Upper lobe of left lung (tissue), 4 donors: ENCODE measurements around the gene EGFR.

Source experiments
- CTCF ChIP-seq, 6 experiments: fragments of 450-650 bp in 4 of 6; fragments of 200-600 bp in 2 of 6; sonication (generic) in 2 of 6; IDR thresholded peaks; one replicate each; pipeline ENCODE4 v1.5.1; 2016 to 2019; ENCODE audit warnings: antibody characterized with exemption in 6 of 6
- POLR2A ChIP-seq, 4 donors: fragments of 450-650 bp; IDR thresholded peaks; one replicate each; pipeline ENCODE4 v1.5.1; 2016 to 2017; ENCODE audit warnings: antibody characterized with exemption in 4 of 4, mild to moderate bottlenecking in 2 of 4

GRCh38 chr7:55145606-55146005 lies 126.8 kb downstream of the EGFR start:
- no peak for TF ChIP-seq CTCF (IDR thresholded peaks at IDR 0.05)
- TF ChIP-seq POLR2A (IDR thresholded peaks at IDR 0.05) = no peak
